ENCODE data around the gene KIF3C. TPM values are rescaled to one million over a fixed set of nuclear protein-coding genes. Genes with fewer than 3 reads are reported as not detected.
A peak's percentile ranks its signal among the peaks of the same experiment; 100 is the strongest.

KIF3C gene
- total RNA-seq, 1 experiment from 2014 or later: 9.2 TPM

- BruUV-seq (replicated peaks): no TSS peak
- H3K36me3 Mint-ChIP-seq (ENCODE audit: insufficient read depth, unreplicated experiment): peaks cover 21% of the 10 kb centered on the region
- no peaks in the 10 kb centered on the region for H3K9me3 ChIP-seq
- ChIA-PET CTCF (interaction anchor here (1.7 to 1.9 kb wide), 2 partner anchors 13 to 19 kb away, joined by 25 to 27 read pairs; no protein-coding TSS in a partner anchor), POLR2A (interaction anchor here (0.6 to 2.0 kb wide), 4 partner anchors 23 to 132 kb away, joined by 3 to 44 read pairs (median 8); partner anchors contain the start of genes ASXL2 and RAB10)
- no peak for DNase-seq
- no peaks in the 10 kb centered on the region for H3K9me3 Mint-ChIP-seq (ENCODE audit: unreplicated experiment)
- no peak overlapping the region for H3K4me3 ChIP-seq (ENCODE audit: low read depth, low read length)
- TF ChIP-seq, protein P1, sequence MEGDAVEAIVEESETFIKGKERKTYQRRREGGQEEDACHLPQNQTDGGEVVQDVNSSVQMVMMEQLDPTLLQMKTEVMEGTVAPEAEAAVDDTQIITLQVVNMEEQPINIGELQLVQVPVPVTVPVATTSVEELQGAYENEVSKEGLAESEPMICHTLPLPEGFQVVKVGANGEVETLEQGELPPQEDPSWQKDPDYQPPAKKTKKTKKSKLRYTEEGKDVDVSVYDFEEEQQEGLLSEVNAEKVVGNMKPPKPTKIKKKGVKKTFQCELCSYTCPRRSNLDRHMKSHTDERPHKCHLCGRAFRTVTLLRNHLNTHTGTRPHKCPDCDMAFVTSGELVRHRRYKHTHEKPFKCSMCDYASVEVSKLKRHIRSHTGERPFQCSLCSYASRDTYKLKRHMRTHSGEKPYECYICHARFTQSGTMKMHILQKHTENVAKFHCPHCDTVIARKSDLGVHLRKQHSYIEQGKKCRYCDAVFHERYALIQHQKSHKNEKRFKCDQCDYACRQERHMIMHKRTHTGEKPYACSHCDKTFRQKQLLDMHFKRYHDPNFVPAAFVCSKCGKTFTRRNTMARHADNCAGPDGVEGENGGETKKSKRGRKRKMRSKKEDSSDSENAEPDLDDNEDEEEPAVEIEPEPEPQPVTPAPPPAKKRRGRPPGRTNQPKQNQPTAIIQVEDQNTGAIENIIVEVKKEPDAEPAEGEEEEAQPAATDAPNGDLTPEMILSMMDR (IDR thresholded peaks at IDR 0.05; ENCODE audit: insufficient read depth in 1 of 2, low read depth in 1 of 2, low read length in 1 of 2, severe bottlenecking in 1 of 2, unreplicated experiment in 1 of 2): no peak
- peak overlapping the region; percentile 55 for H3K4me3 Mint-ChIP-seq (ENCODE audit: unreplicated experiment)
- peaks cover 45% of the 10 kb centered on the region for H3K4me1 Mint-ChIP-seq (ENCODE audit: low read depth, unreplicated experiment)
- H3K27me3 ChIP-seq (replicated peaks; ENCODE audit: control insufficient read depth, insufficient read depth, low read length): no peaks in the 10 kb centered on the region
- H3K36me3 ChIP-seq (ENCODE audit: control insufficient read depth, insufficient read depth, low read length): no peaks in the 10 kb centered on the region
- no peaks in the 10 kb centered on the region for H3K27me3 Mint-ChIP-seq (ENCODE audit: insufficient read depth, unreplicated experiment)
- H3K27ac Mint-ChIP-seq (ENCODE audit: unreplicated experiment): peak overlapping the region; percentile 91
- intact Hi-C loops (cut with micrococcal nuclease; ENCODE audit: unreplicated experiment): loop anchor here (10.0 kb wide), 1 partner anchor 136 kb away; the partner anchor contains the start of gene ASXL2
- peaks cover 38% of the 10 kb centered on the region for H3K4me1 ChIP-seq
Measured at GRCh38 chr2:26010943-26011342, 28.6 kb upstream of the KIF3C start.

GRCh38 chr2:26009567-26009963, 27.3 kb upstream of the KIF3C start:
- TF ChIP-seq, protein P1 (IDR thresholded peaks at IDR 0.05; ENCODE audit: insufficient read depth in 1 of 2, low read depth in 1 of 2, low read length in 1 of 2, severe bottlenecking in 1 of 2, unreplicated experiment in 1 of 2): no peak
- peaks cover 21% of the 10 kb centered on the region for H3K36me3 Mint-ChIP-seq (ENCODE audit: insufficient read depth, unreplicated experiment)
- Histone ChIP-seq H3K4me3 (ENCODE audit: low read depth, low read length) (no peak overlapping the region), H3K9me3 (no peaks in the 10 kb centered on the region), H3K27me3 (replicated peaks; ENCODE audit: control insufficient read depth, insufficient read depth, low read length) (no peaks in the 10 kb centered on the region), H3K4me1 (peaks cover 38% of the 10 kb centered on the region), H3K36me3 (ENCODE audit: control insufficient read depth, insufficient read depth, low read length) (no peaks in the 10 kb centered on the region)
- intact Hi-C loops (cut with micrococcal nuclease; ENCODE audit: unreplicated experiment): no loop called here
- H3K27me3 Mint-ChIP-seq (ENCODE audit: insufficient read depth, unreplicated experiment): no peaks in the 10 kb centered on the region
- peaks cover 45% of the 10 kb centered on the region for H3K4me1 Mint-ChIP-seq (ENCODE audit: low read depth, unreplicated experiment)
- ChIA-PET CTCF (interaction anchor here (0.8 kb wide), 1 partner anchor 12 kb away, joined by 3 read pairs; no protein-coding TSS in a partner anchor), POLR2A (no interaction called here)
- BruUV-seq (replicated peaks): no TSS peak
- no peak for DNase-seq
- no peaks in the 10 kb centered on the region for H3K9me3 Mint-ChIP-seq (ENCODE audit: unreplicated experiment)
- peak overlapping the region; percentile 65 for H3K27ac Mint-ChIP-seq (ENCODE audit: unreplicated experiment)
- no peak overlapping the region for H3K4me3 Mint-ChIP-seq (ENCODE audit: unreplicated experiment)

- Histone ChIP-seq H3K4me1 (peaks cover 37% of the 10 kb centered on the region), H3K36me3 (ENCODE audit: control insufficient read depth, insufficient read depth, low read length) (no peaks in the 10 kb centered on the region), H3K4me3 (ENCODE audit: low read depth, low read length) (no peak overlapping the region), H3K27me3 (replicated peaks; ENCODE audit: control insufficient read depth, insufficient read depth, low read length) (no peaks in the 10 kb centered on the region), H3K9me3 (no peaks in the 10 kb centered on the region)
- BruUV-seq (replicated peaks): no TSS peak
- Mint-ChIP-seq H3K27me3 (ENCODE audit: insufficient read depth, unreplicated experiment) (no peaks in the 10 kb centered on the region), H3K9me3 (ENCODE audit: unreplicated experiment) (no peaks in the 10 kb centered on the region), H3K27ac (ENCODE audit: unreplicated experiment) (peak overlapping the region; percentile 65), H3K4me1 (ENCODE audit: low read depth, unreplicated experiment) (peaks cover 45% of the 10 kb centered on the region), H3K4me3 (ENCODE audit: unreplicated experiment) (no peak overlapping the region), H3K36me3 (ENCODE audit: insufficient read depth, unreplicated experiment) (peaks cover 21% of the 10 kb centered on the region)
- intact Hi-C loops (cut with micrococcal nuclease; ENCODE audit: unreplicated experiment): no loop called here
- POLR2A ChIA-PET: no interaction called here
- peak in 1 of 2 experiments; percentile 62 for DNase-seq
- TF ChIP-seq, protein P1 (IDR thresholded peaks at IDR 0.05; ENCODE audit: insufficient read depth in 1 of 2, low read depth in 1 of 2, low read length in 1 of 2, severe bottlenecking in 1 of 2, unreplicated experiment in 1 of 2): no peak
- CTCF ChIA-PET: interaction anchor here (0.8 kb wide), 1 partner anchor 11 kb away, joined by 3 read pairs; no protein-coding TSS in a partner anchor
Measured at GRCh38 chr2:26008851-26009566, 26.7 kb upstream of the KIF3C start.
